Mesothelial cell of epicardium (in vitro differentiated cells): Measurements from ENCODE around the gene NFATC1. TPM values are rescaled to one million over a fixed set of nuclear protein-coding genes. Genes with fewer than 3 reads are reported as not detected.
A peak's percentile ranks its signal among the peaks of the same experiment; 100 is the strongest.

ENCODE experiments used
- DNase-seq, 2 experiments: peaks; one replicate each; pipeline ENCODE4 v3.0.0; 2021; ENCODE audit warnings: low spot score in 2 of 2; ENCODE audit not compliant: unreplicated experiment in 2 of 2
- H3K27ac Mint-ChIP-seq: 2 replicates; pipeline ENCODE4 v1.8.0; 2021; ENCODE audit warnings: mixed read lengths
- H3K27me3 Mint-ChIP-seq: 2 replicates; pipeline ENCODE4 v1.8.0; 2021; ENCODE audit warnings: low read depth, mixed read lengths
- H3K36me3 Mint-ChIP-seq: 2 replicates; pipeline ENCODE4 v1.8.0; 2021; ENCODE audit warnings: mixed read lengths
- H3K4me1 Mint-ChIP-seq: 2 replicates; pipeline ENCODE4 v1.8.0; 2021; ENCODE audit warnings: mixed read lengths
- H3K4me3 Mint-ChIP-seq: 2 replicates; pipeline ENCODE4 v1.8.0; 2021; ENCODE audit warnings: mild to moderate bottlenecking, moderate library complexity, mixed read lengths
- H3K9me3 Mint-ChIP-seq: 2 replicates; pipeline ENCODE4 v1.8.0; 2021; ENCODE audit warnings: mixed read lengths
- total RNA-seq: library from RNA; stranded (reverse); gene quantifications from 3 replicates; pipeline ENCODE4 v1.2.1, GENCODE V29; 2021
- TF ChIP-seq, protein P1 (sequence below): fragments of 200-600 bp; sonication (generic); IDR thresholded peaks from one replicate; pipeline ENCODE4 v1.5.0; 2021; ENCODE audit warnings: antibody characterized with exemption; ENCODE audit not compliant: unreplicated experiment

The NFATC1 gene
- total RNA-seq, 1 donor from 2014 or later: 13.4 TPM

DNA sequence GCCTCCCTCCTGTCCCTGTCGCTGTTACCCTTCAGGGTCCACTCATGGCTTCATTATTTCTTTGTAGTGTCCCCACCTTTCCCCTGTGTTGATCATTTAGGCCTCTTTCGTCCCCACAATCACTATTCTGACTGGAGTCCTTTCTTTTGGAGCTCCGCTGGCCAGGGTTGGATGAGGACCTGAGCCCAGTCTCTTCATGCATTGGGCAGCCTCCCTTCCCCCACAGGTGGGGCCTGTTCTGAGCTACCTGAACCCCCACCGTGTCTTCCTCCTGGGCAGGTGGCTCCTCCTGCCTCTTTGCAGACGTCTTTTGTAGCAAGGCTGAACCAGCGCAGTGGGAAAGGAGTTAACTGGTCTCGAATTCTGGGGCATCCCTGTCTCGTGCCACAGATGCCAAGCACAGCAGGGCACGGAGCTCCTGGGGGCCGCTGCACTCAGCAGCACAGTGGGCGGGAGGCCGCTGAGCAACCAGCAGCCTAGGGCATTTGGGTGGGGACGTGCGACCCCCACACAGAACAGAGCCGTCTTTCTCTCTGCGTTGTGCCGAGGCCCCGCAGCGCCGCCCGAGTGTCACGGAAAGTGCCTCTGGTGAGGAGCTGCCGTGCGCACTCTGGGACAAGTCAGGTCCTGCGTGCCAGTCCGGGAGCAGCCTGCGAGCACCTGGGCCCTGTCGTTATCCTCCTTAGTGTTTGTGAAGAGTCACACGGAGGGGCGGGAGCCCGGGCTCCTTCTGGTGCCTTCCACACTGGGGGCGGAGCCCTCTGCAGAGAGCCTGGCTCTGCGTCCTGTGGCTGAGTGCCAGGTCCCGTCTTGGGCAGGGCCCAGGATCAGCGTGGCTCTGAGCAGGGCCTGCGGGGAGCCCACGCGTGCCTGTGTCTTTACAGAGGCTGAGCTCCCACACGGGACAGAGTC, 130.1 kb downstream of the NFATC1 start:
- no peak overlapping the region for H3K27ac Mint-ChIP-seq
- no peak overlapping the region for H3K4me3 Mint-ChIP-seq
- H3K27me3 Mint-ChIP-seq: peaks cover 21% of the 10 kb centered on the region
- no peak for DNase-seq
- no peaks in the 10 kb centered on the region for H3K9me3 Mint-ChIP-seq
- no peaks in the 10 kb centered on the region for H3K36me3 Mint-ChIP-seq
- TF ChIP-seq, protein P1, sequence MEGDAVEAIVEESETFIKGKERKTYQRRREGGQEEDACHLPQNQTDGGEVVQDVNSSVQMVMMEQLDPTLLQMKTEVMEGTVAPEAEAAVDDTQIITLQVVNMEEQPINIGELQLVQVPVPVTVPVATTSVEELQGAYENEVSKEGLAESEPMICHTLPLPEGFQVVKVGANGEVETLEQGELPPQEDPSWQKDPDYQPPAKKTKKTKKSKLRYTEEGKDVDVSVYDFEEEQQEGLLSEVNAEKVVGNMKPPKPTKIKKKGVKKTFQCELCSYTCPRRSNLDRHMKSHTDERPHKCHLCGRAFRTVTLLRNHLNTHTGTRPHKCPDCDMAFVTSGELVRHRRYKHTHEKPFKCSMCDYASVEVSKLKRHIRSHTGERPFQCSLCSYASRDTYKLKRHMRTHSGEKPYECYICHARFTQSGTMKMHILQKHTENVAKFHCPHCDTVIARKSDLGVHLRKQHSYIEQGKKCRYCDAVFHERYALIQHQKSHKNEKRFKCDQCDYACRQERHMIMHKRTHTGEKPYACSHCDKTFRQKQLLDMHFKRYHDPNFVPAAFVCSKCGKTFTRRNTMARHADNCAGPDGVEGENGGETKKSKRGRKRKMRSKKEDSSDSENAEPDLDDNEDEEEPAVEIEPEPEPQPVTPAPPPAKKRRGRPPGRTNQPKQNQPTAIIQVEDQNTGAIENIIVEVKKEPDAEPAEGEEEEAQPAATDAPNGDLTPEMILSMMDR: no peak
- peaks cover 12% of the 10 kb centered on the region for H3K4me1 Mint-ChIP-seq

DNA sequence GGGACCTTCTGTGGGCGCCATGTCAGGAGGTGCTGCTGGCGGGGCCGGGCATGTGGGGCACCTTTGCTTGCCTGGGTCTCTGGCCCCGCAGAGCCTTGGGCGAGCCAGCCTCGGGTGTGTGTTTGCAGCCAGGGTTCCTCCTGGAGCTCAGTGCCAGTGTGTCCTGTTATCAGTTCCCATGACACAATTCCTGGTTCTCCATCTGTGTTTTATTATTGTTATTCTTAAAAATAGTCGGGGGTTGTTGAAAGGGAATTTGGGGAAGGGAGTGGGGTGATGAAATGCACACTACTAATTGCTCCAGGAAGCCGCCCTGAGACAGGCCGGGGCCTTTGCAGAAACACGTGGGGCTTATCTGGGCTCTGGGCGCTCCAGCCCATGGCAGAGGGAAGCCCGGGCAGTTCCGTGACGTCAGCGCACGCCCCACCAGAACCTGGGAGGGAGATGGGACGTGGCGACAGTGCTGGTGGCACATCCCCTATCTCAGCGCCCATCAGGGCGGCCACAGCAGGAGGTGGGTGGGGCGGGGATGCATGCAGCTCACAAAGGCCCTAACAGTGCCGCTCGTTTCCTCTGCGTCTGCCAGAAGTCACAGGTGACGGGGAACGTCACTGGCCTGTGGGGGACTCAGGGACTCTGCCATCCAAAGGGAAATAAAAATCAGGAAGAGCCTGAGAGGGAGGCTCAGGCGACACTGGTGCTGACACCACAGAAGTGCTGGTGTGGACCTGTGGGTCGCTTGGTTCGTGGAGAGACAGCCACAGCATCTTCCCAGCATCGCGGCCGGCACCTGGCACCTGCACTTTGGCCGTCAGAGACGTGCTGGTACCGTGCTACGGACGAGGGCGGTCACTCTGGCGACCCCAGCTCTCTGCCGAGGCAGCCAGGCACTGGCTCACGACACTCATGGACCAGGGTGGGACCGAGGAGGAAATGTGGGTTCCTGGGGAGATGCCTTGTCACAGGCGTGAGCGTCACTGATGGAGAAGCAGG, 131.0 kb downstream of the NFATC1 start:
- Mint-ChIP-seq H3K4me1 (peaks cover 12% of the 10 kb centered on the region), H3K36me3 (no peaks in the 10 kb centered on the region), H3K9me3 (no peaks in the 10 kb centered on the region), H3K27me3 (peaks cover 28% of the 10 kb centered on the region), H3K27ac (no peak overlapping the region), H3K4me3 (no peak overlapping the region)
- TF ChIP-seq, protein P1: no peak
- DNase-seq: no peak

DNA sequence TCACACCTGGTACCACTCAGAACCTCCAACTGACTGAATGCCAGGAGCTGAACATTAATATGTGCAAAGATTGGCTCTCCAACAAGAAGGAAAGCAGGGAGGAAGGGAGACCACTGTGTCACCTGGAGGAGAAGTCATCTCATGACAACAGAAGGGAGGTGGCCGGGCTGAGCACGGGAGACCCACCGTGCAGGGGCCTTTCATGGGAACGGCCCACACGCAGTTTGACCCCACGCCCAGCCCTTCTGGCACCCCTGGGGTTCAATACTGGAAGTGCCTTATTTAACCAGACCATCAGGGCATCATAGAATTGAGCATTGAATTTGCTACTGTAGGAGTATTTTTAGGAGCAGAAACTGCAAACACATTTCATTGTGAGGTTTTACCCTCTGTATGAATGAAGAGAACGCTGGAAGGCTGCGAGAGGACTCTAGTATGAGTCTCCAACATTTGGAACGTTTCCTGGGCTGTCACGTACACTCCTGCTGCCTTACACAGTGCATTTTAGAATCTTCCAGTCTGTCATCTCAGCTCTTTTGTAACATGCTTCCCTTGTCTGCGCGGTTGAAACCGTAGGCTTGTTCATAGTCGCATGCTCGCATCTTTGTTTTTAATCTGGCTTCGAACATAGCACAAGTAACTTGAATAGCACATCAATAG, 132.1 kb downstream of the NFATC1 start:
- peaks cover 33% of the 10 kb centered on the region for H3K27me3 Mint-ChIP-seq
- no peak for DNase-seq
- TF ChIP-seq, protein P1: no peak

DNA sequence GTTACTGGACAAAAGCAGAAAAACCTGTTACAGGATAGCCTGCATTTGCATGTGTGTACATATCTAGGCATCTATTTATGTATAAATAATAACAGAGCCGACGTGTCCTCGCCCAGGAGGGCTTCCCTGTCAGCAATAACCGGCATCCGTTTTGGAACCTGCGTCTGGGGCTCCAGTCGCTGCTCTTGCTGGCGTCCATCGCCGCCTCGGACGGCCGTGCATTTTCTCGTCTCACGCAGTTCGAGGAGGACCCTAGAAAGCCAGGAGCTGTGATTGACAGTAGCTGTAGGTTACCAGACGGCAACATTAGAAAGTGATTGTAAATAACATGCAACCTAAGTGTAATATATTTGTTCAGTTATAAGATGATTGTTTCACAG, 132.6 kb downstream of the NFATC1 start:
- H3K4me1 Mint-ChIP-seq: peaks cover 5% of the 10 kb centered on the region
- H3K36me3 Mint-ChIP-seq: no peaks in the 10 kb centered on the region
- DNase-seq: no peak
- peaks cover 38% of the 10 kb centered on the region for H3K27me3 Mint-ChIP-seq
- H3K27ac Mint-ChIP-seq: no peak overlapping the region
- no peaks in the 10 kb centered on the region for H3K9me3 Mint-ChIP-seq
- H3K4me3 Mint-ChIP-seq: no peak overlapping the region
- TF ChIP-seq, protein P1: no peak

More for the DNA sequence above, 132.1 kb downstream of the NFATC1 start:
- Mint-ChIP-seq H3K27ac (no peak overlapping the region), H3K4me1 (peaks cover 11% of the 10 kb centered on the region), H3K4me3 (no peak overlapping the region), H3K9me3 (no peaks in the 10 kb centered on the region), H3K36me3 (no peaks in the 10 kb centered on the region)

DNA sequence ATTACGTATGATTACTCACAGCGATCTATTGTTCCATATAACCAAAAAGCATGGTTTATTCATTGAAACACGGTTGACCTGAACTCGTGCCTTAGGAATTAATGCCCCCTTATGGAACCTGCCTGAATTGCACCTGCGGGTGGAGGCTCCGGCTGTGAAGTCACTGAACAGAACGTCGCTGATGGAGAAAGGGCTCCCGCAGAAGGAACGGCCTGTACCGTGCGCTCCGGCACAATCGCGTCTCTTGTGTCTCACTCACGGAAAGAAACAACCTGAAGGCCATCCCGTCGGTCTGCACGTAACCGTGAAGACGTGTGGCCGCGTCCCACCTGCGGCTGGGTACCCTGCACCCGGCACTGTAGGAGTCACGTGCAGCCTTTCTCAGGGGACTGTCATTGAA, 133.1 kb downstream of the NFATC1 start:
- peaks cover under 1% of the 10 kb centered on the region for H3K4me1 Mint-ChIP-seq
- DNase-seq: peak in 1 of 2 experiments; percentile 84
- H3K9me3 Mint-ChIP-seq: no peaks in the 10 kb centered on the region
- H3K27ac Mint-ChIP-seq: no peak overlapping the region
- TF ChIP-seq, protein P1: peak; percentile 90
- H3K27me3 Mint-ChIP-seq: peaks cover 39% of the 10 kb centered on the region
- no peaks in the 10 kb centered on the region for H3K36me3 Mint-ChIP-seq
- H3K4me3 Mint-ChIP-seq: no peak overlapping the region
